DND-41 (cell line): ENCODE measurements around the gene DNAJC6.

Source experiments
- EZH2 ChIP-seq: IDR thresholded peaks from 3 replicates; pipeline ENCODE4 v1.6.1; 2012; ENCODE audit warnings: borderline replicate concordance, low read depth, mild to moderate bottlenecking, moderate library complexity, low read length, inconsistent platforms; ENCODE audit not compliant: severe bottlenecking
- TF ChIP-seq, protein P1 (sequence below): IDR thresholded peaks from 2 replicates; pipeline ENCODE4 v1.5.1; 2012; ENCODE audit warnings: borderline replicate concordance, low read length, moderate library complexity, mild to moderate bottlenecking; ENCODE audit not compliant: poor library complexity, severe bottlenecking; ENCODE audit errors: extremely low read depth

DNA sequence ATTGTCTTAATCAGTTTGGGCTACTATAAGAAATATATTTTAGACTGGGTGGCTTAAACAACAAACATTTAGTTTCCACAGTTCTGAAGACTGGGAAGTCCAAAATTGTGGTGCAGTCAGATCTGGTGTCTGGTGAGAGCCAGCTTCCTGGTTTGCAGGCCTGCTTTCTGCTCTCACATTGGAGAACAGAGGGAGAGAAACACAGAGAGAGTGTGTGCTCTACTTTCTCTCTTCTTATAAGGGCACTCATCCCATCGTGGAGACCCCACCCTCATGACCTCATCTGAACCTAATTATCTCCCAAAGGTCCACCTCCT is 115.2 kb downstream of the DNAJC6 start:
- TF ChIP-seq, protein P1, sequence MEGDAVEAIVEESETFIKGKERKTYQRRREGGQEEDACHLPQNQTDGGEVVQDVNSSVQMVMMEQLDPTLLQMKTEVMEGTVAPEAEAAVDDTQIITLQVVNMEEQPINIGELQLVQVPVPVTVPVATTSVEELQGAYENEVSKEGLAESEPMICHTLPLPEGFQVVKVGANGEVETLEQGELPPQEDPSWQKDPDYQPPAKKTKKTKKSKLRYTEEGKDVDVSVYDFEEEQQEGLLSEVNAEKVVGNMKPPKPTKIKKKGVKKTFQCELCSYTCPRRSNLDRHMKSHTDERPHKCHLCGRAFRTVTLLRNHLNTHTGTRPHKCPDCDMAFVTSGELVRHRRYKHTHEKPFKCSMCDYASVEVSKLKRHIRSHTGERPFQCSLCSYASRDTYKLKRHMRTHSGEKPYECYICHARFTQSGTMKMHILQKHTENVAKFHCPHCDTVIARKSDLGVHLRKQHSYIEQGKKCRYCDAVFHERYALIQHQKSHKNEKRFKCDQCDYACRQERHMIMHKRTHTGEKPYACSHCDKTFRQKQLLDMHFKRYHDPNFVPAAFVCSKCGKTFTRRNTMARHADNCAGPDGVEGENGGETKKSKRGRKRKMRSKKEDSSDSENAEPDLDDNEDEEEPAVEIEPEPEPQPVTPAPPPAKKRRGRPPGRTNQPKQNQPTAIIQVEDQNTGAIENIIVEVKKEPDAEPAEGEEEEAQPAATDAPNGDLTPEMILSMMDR: no peak
- no peak for TF ChIP-seq EZH2
